HepG2 (cell line): ENCODE measurements around the gene MAB21L4. TPM values are rescaled to one million over a fixed set of nuclear protein-coding genes. Genes with fewer than 3 reads are reported as not detected.

Experiments used
- BORCS8-MEF2B ChIP-seq: sonication (generic); formaldehyde crosslinking; IDR thresholded peaks from 2 replicates; pipeline ENCODE4 v1.8.0; 2022; ENCODE audit warnings: mild to moderate bottlenecking, missing genetic modification reagents
- CBX5 ChIP-seq: sonication (generic); formaldehyde crosslinking; IDR thresholded peaks from 2 replicates; pipeline ENCODE4 v1.4.0; 2020; ENCODE audit warnings: missing genetic modification reagents, borderline replicate concordance
- CENPBD1 ChIP-seq: sonication (generic); formaldehyde crosslinking; IDR thresholded peaks from 2 replicates; pipeline ENCODE4 v1.8.0; 2022; ENCODE audit warnings: missing genetic modification reagents, low read depth, mild to moderate bottlenecking, borderline replicate concordance
- EP300 ChIP-seq, 3 experiments: sonication (generic) in 1 of 3; formaldehyde crosslinking in 1 of 3; IDR thresholded peaks; 2 replicates each; pipeline versions ENCODE4 v1.5.1 to v1.6.1; 2011 to 2020; ENCODE audit warnings: low read depth in 2 of 3, low read length in 2 of 3, borderline replicate concordance in 1 of 3, improper control_type of control experiment in 1 of 3, mild to moderate bottlenecking in 1 of 3, missing genetic modification reagents in 1 of 3, moderate library complexity in 1 of 3
- HNF1B ChIP-seq: sonication (generic); formaldehyde crosslinking; IDR thresholded peaks from 2 replicates; pipeline ENCODE4 v1.5.1; 2020; ENCODE audit warnings: mild to moderate bottlenecking, moderate library complexity, missing genetic modification reagents
- KDM4B ChIP-seq: sonication (generic); formaldehyde crosslinking; IDR thresholded peaks from 2 replicates; pipeline ENCODE4 v1.4.0; 2020; ENCODE audit warnings: missing genetic modification reagents
- MIXL1 ChIP-seq: IDR thresholded peaks from 2 replicates; pipeline ENCODE4 v1.6.1; 2016
- MTF1 ChIP-seq: sonication (generic); formaldehyde crosslinking; IDR thresholded peaks from 2 replicates; pipeline ENCODE4 v1.5.0; 2020; ENCODE audit warnings: missing genetic modification reagents
- NR2F2 ChIP-seq: IDR thresholded peaks from 2 replicates; pipeline ENCODE4 v1.6.1; 2012; ENCODE audit warnings: low read depth, inconsistent platforms, borderline replicate concordance
- SKIL ChIP-seq: sonication (generic); formaldehyde crosslinking; IDR thresholded peaks from 2 replicates; pipeline ENCODE4 v1.8.0; 2022; ENCODE audit warnings: missing genetic modification reagents, mild to moderate bottlenecking, moderate library complexity, borderline replicate concordance
- STAG1 ChIP-seq: sonication (generic); formaldehyde crosslinking; IDR thresholded peaks from 2 replicates; pipeline ENCODE4 v1.4.0; 2020; ENCODE audit warnings: missing genetic modification reagents
- ZBTB34 ChIP-seq: sonication (generic); formaldehyde crosslinking; IDR thresholded peaks from 2 replicates; pipeline ENCODE4 v1.8.0; 2022; ENCODE audit warnings: mild to moderate bottlenecking, missing genetic modification reagents
- ZBTB7A ChIP-seq: sonication (generic); formaldehyde crosslinking; IDR thresholded peaks from 2 replicates; pipeline ENCODE4 v1.8.0; 2022; ENCODE audit warnings: mild to moderate bottlenecking, missing genetic modification reagents
- ZFP62 ChIP-seq: sonication (generic); formaldehyde crosslinking; IDR thresholded peaks from 2 replicates; pipeline ENCODE4 v1.4.0; 2020; ENCODE audit warnings: missing genetic modification reagents
- ZFX ChIP-seq: sonication (generic); formaldehyde crosslinking; IDR thresholded peaks from 2 replicates; pipeline ENCODE4 v1.4.0; 2020; ENCODE audit warnings: mild to moderate bottlenecking, low read depth, missing genetic modification reagents, moderate library complexity
- ZMYM3 ChIP-seq: sonication (generic); formaldehyde crosslinking; IDR thresholded peaks from 2 replicates; pipeline ENCODE4 v1.5.1; 2020; ENCODE audit warnings: mild to moderate bottlenecking, missing genetic modification reagents
- ZNF276 ChIP-seq: sonication (generic); formaldehyde crosslinking; IDR thresholded peaks from 2 replicates; pipeline ENCODE4 v1.4.0; 2020; ENCODE audit warnings: mild to moderate bottlenecking, low read depth, missing genetic modification reagents
- ZNF549 ChIP-seq: sonication (generic); formaldehyde crosslinking; IDR thresholded peaks from 2 replicates; pipeline ENCODE4 v1.5.0; 2020; ENCODE audit warnings: missing genetic modification reagents
- polyA plus RNA-seq, 8 experiments: library from polyadenylated mRNA; depleted of rRNA in 3 of 8; stranded (reverse) in 7 of 8; unstranded in 1 of 8; fragments of >200 nt; fragmentation: Illumina TruSeq in 4 of 8; extraction: Trizol in 4 of 8; gene quantifications; 2 replicates each; pipeline versions ENCODE4 v1.2.1 to v1.2.3, GENCODE V29; 2011 to 2016; ENCODE audit warnings: low read depth in 4 of 8, missing spikeins in 1 of 8, mixed read lengths in 1 of 8; ENCODE audit not compliant: insufficient read depth in 1 of 8
- total RNA-seq, 5 experiments: library from RNA; depleted of rRNA; stranded (reverse); fragments of >200 nt; fragmentation: Illumina TruSeq; extraction: Trizol; gene quantifications; 2 replicates each; pipeline ENCODE4 v1.2.3, GENCODE V29; 2016; ENCODE audit warnings: low read depth in 1 of 5

MAB21L4 gene
- total and polyA plus RNA-seq, 2 of the 13 experiments (the other 11 are each of a cell fraction or from before 2014, with no cell fraction given), result 3.0 to 14.0 TPM

- no peak; the same call in 1 of the 2 replicates for TF ChIP-seq ZNF276 (CRISPR knock-in tag)
- peak; percentile 63; the same call in 1 of the 2 replicates for TF ChIP-seq ZFX (CRISPR knock-in tag)
- peak; percentile 28; the same call in 1 of the 2 replicates for TF ChIP-seq MIXL1 (CRISPR knock-in tag)
- peak; percentile 30; the same call in 1 of the 2 replicates for TF ChIP-seq CBX5 (CRISPR knock-in tag)
- TF ChIP-seq NR2F2, result peak; percentile 75; the same call in 1 of the 2 replicates
- TF ChIP-seq CENPBD1 (CRISPR knock-in tag), result no peak
- peak; percentile 79; the same call in 1 of the 2 replicates for TF ChIP-seq ZBTB7A (CRISPR knock-in tag)
- TF ChIP-seq BORCS8-MEF2B (CRISPR knock-in tag), result peak; percentile 64
- no peak for TF ChIP-seq MTF1 (CRISPR knock-in tag)
- TF ChIP-seq KDM4B (CRISPR knock-in tag), result no peak
- TF ChIP-seq ZNF549 (CRISPR knock-in tag), result no peak
- TF ChIP-seq ZFP62, result no peak
- 0 out of 2 replicates have a peak, but pooled peaks have one; percentile 29 for TF ChIP-seq SKIL (CRISPR knock-in tag)
- peak; percentile 73 for TF ChIP-seq HNF1B (CRISPR knock-in tag)
- TF ChIP-seq STAG1 (CRISPR knock-in tag), result peak; percentile 99
- peak; percentile 39 for TF ChIP-seq ZMYM3
- peak; percentile 57; the same call in 1 of the 2 replicates for TF ChIP-seq ZBTB34 (CRISPR knock-in tag)
- 0 out of 4 replicates have a peak, but pooled peaks of 1 of the 2 experiments have one; percentile 22 for TF ChIP-seq EP300 (IDR thresholded peaks at IDR 0.05; ENCODE audit: low read depth in 2 of 2, low read length in 2 of 2)
- TF ChIP-seq EP300 (CRISPR knock-in tag; IDR thresholded peaks at IDR 0.05; ENCODE audit: borderline replicate concordance), result no peak
Measured at GRCh38 chr2:240856151-240856980, 39.6 kb downstream of the MAB21L4 start (continued).
